Panc1 (cell line): ENCODE measurements around the gene BAX. TPM values are rescaled to one million over a fixed set of nuclear protein-coding genes. Genes with fewer than 3 reads are reported as not detected.

Source experiments
- ATAC-seq: fragments of 200-7000 bp; cut with Tn5 transposase; 2 replicates; pipeline ENCODE4 v1.9.1; 2020; ENCODE audit warnings: mild to moderate bottlenecking, moderate library complexity
- BruUV-seq: library from RNA; stranded (reverse); fragments of 400-500 nt; replicated peaks from 2 replicates; lab custom pipeline; 2021; lab: Mats Ljungman, UMichigan
- CTCF ChIA-PET: fragments of 300-600 bp; sonication (Branson Sonifier 250); formaldehyde crosslinking; loops from one replicate; lab custom pipeline; 2022; ENCODE audit warnings: antibody characterized with exemption; lab: Charles Lee
- POLR2A ChIA-PET: fragments of 300-600 bp; sonication (Branson Sonifier 250); formaldehyde crosslinking; loops from one replicate; lab custom pipeline; 2022; ENCODE audit warnings: antibody characterized with exemption; lab: Charles Lee
- DNase-seq: peaks from one replicate; pipeline ENCODE4 v3.0.0-alpha.2; 2010; ENCODE audit warnings: low read depth, low spot score
- H3K27ac ChIP-seq: 2 replicates; pipeline ENCODE4 v1.5.1; 2011; ENCODE audit warnings: mild to moderate bottlenecking, low read length, inconsistent platforms
- H3K27me3 ChIP-seq: fragments of 200-500 bp; sonication (Bioruptor generic); 2 replicates; pipeline ENCODE4 v1.6.0; 2014; ENCODE audit warnings: low read length, inconsistent platforms; ENCODE audit not compliant: control insufficient read depth, insufficient read depth
- H3K36me3 ChIP-seq: fragments of 200-500 bp; sonication (Bioruptor generic); 2 replicates; pipeline ENCODE4 v1.5.1; 2014; ENCODE audit warnings: inconsistent platforms, mild to moderate bottlenecking, low read length, moderate library complexity; ENCODE audit not compliant: control insufficient read depth, insufficient read depth
- H3K4me1 ChIP-seq: 2 replicates; pipeline ENCODE4 v1.5.1; 2011; ENCODE audit warnings: inconsistent platforms, mild to moderate bottlenecking, low read length, moderate library complexity; ENCODE audit not compliant: control insufficient read depth, insufficient read depth
- H3K4me3 ChIP-seq, 2 experiments: 2 replicates each; pipeline ENCODE4 v1.5.1; 2011 to 2012; ENCODE audit warnings: low read depth in 2 of 2, low read length in 2 of 2, mild to moderate bottlenecking in 2 of 2, inconsistent platforms in 1 of 2, moderate library complexity in 1 of 2
- H3K9me3 ChIP-seq: fragments of 200-500 bp; sonication (Bioruptor generic); 2 replicates; pipeline ENCODE4 v1.5.1; 2014; ENCODE audit warnings: low read depth, mild to moderate bottlenecking, inconsistent platforms, low read length, moderate library complexity; ENCODE audit not compliant: control insufficient read depth, insufficient read depth
- POLR2AphosphoS5 ChIP-seq: IDR thresholded peaks from 2 replicates; pipeline ENCODE4 v1.6.1; 2012; ENCODE audit warnings: mild to moderate bottlenecking, low read depth, low read length, moderate library complexity
- REST ChIP-seq, 2 experiments: IDR thresholded peaks; 2 replicates each; pipeline ENCODE4 v1.6.1; 2011 to 2012; ENCODE audit warnings: low read depth in 2 of 2, control low read depth in 1 of 2, low read length in 1 of 2, mild to moderate bottlenecking in 1 of 2, moderate library complexity in 1 of 2; ENCODE audit not compliant: insufficient read depth in 1 of 2
- SIN3A ChIP-seq: IDR thresholded peaks from 2 replicates; pipeline ENCODE4 v1.6.1; 2012; ENCODE audit warnings: low read depth, mild to moderate bottlenecking, low read length, moderate library complexity, borderline replicate concordance; ENCODE audit not compliant: insufficient read depth
- TCF7L2 ChIP-seq: IDR thresholded peaks from 2 replicates; pipeline ENCODE4 v1.6.1; 2011; ENCODE audit warnings: mild to moderate bottlenecking, low read depth, low read length, inconsistent platforms
- in situ Hi-C: cut with HindIII; loops from 2 replicates; pipeline ENCODE4 v1.10.0; 2016; ENCODE audit warnings: low sequenced_read_pairs, low pct_unique_long_range_greater_than_20kb
- intact Hi-C: fragments of 100-400 bp; cut with micrococcal nuclease; formaldehyde crosslinking; loops from one replicate; pipeline ENCODE4 v1.10.0; 2022; ENCODE audit not compliant: unreplicated experiment
- total RNA-seq: library from RNA; stranded (reverse); gene quantifications from one replicate; pipeline ENCODE4 v1.2.1, GENCODE V29; 2021; ENCODE audit not compliant: unreplicated experiment
- TF ChIP-seq, protein P1 (sequence below): fragments of 450-650 bp; IDR thresholded peaks from 2 replicates; pipeline ENCODE4 v1.5.1; 2017; ENCODE audit warnings: mild to moderate bottlenecking

Gene BAX
- total RNA-seq, 1 experiment from 2014 or later = 100 TPM

DNA sequence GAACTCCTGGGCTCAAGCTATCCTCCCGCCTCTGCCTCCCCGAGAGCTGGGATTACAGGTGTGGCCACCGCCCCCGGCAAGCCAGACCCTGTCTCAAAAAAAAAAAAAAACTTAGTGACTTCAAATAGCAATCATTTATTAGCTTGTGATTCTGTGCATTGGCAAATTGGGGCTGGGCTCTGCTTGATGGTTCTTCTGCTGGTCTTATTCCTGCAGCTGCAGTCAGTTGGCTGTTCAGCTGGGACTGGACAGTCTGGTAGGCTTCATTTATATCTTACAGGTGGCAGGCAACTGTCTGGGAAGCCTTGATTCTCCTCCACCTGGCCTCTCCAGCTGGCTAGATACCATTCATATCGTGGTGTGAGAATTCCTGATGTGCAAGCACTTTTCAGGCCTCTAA lies 13.8 kb upstream of the BAX start:
- ChIA-PET POLR2A (no interaction called here), CTCF (no interaction called here)
- H3K27me3 ChIP-seq = no peaks in the 10 kb centered on the region

GRCh38 chr19:48943081-48943480 lies 11.6 kb upstream of the BAX start:
- Histone ChIP-seq H3K9me3 (no peaks in the 10 kb centered on the region; the same call in 1 of the 2 replicates), H3K4me1 (no peaks in the 10 kb centered on the region), H3K27me3 (no peaks in the 10 kb centered on the region), H3K36me3 (no peaks in the 10 kb centered on the region), H3K4me3 (no peak overlapping the region), H3K27ac (no peak overlapping the region)
- intact Hi-C loops = no loop called here
- ChIA-PET POLR2A (interaction anchor here (0.7 kb wide), 3 partner anchors 16 to 50 kb away, joined by 3 to 5 read pairs (median 5); partner anchors contain the start of gene RUVBL2), CTCF (no interaction called here)
- DNase-seq (no peak), ATAC-seq (no peak)
- no TSS peak for BruUV-seq
- in situ Hi-C loops = no loop called here
- TF ChIP-seq SIN3A = no peak
- TF ChIP-seq, protein P1, sequence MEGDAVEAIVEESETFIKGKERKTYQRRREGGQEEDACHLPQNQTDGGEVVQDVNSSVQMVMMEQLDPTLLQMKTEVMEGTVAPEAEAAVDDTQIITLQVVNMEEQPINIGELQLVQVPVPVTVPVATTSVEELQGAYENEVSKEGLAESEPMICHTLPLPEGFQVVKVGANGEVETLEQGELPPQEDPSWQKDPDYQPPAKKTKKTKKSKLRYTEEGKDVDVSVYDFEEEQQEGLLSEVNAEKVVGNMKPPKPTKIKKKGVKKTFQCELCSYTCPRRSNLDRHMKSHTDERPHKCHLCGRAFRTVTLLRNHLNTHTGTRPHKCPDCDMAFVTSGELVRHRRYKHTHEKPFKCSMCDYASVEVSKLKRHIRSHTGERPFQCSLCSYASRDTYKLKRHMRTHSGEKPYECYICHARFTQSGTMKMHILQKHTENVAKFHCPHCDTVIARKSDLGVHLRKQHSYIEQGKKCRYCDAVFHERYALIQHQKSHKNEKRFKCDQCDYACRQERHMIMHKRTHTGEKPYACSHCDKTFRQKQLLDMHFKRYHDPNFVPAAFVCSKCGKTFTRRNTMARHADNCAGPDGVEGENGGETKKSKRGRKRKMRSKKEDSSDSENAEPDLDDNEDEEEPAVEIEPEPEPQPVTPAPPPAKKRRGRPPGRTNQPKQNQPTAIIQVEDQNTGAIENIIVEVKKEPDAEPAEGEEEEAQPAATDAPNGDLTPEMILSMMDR = no peak

More for the DNA sequence above, 13.8 kb upstream of the BAX start:
- no peak for TF ChIP-seq TCF7L2
- TF ChIP-seq SIN3A = no peak
- TF ChIP-seq POLR2AphosphoS5 = no peak
- TF ChIP-seq, protein P1 = no peak
- no peak for TF ChIP-seq REST (IDR thresholded peaks at IDR 0.05; ENCODE audit: insufficient read depth in 1 of 2, low read depth in 2 of 2, low read length in 1 of 2)
- H3K9me3 ChIP-seq = no peaks in the 10 kb centered on the region; the same call in 1 of the 2 replicates
- no peaks in the 10 kb centered on the region for H3K4me1 ChIP-seq
- intact Hi-C loops = no loop called here
- no peak for ATAC-seq
- no peak for DNase-seq
- no peaks in the 10 kb centered on the region for H3K36me3 ChIP-seq
- in situ Hi-C loops = no loop called here
- no peak overlapping the region for H3K4me3 ChIP-seq
- H3K27ac ChIP-seq = no peak overlapping the region
- BruUV-seq = no TSS peak
